ENCODE data around the gene UBAC1. TPM values are rescaled to one million over a fixed set of nuclear protein-coding genes. Genes with fewer than 3 reads are reported as not detected.

Gene UBAC1
- total RNA-seq, 1 experiment from 2014 or later, result 55.6 TPM

GRCh38 chr9:135998410-135999071 lies 37.4 kb upstream of the UBAC1 start:
- TF ChIP-seq JAZF1 (CRISPR knock-in tag; IDR thresholded peaks at IDR 0.05) (no peak), ZNF512 (CRISPR knock-in tag; IDR thresholded peaks at IDR 0.05; ENCODE audit: borderline replicate concordance) (no peak), NFYB (CRISPR knock-in tag; conservative IDR thresholded peaks at IDR 0.05; ENCODE audit: low read depth) (no peak), ATF2 (CRISPR knock-in tag; IDR thresholded peaks at IDR 0.05; ENCODE audit: borderline replicate concordance, low read depth) (no peak), SMAD3 (CRISPR knock-in tag; IDR thresholded peaks at IDR 0.05; ENCODE audit: borderline replicate concordance) (no peak), JUN (CRISPR knock-in tag; IDR thresholded peaks at IDR 0.05) (no peak), ETV6 (CRISPR knock-in tag; IDR thresholded peaks at IDR 0.05) (no peak), ZNF232 (CRISPR knock-in tag; IDR thresholded peaks at IDR 0.05) (no peak), TEAD1 (CRISPR knock-in tag; IDR thresholded peaks at IDR 0.05) (no peak)
- TF ChIP-seq, protein P1, sequence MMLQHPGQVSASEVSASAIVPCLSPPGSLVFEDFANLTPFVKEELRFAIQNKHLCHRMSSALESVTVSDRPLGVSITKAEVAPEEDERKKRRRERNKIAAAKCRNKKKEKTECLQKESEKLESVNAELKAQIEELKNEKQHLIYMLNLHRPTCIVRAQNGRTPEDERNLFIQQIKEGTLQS (CRISPR knock-in tag; conservative IDR thresholded peaks at IDR 0.05), result no peak
- TF ChIP-seq, protein P2, sequence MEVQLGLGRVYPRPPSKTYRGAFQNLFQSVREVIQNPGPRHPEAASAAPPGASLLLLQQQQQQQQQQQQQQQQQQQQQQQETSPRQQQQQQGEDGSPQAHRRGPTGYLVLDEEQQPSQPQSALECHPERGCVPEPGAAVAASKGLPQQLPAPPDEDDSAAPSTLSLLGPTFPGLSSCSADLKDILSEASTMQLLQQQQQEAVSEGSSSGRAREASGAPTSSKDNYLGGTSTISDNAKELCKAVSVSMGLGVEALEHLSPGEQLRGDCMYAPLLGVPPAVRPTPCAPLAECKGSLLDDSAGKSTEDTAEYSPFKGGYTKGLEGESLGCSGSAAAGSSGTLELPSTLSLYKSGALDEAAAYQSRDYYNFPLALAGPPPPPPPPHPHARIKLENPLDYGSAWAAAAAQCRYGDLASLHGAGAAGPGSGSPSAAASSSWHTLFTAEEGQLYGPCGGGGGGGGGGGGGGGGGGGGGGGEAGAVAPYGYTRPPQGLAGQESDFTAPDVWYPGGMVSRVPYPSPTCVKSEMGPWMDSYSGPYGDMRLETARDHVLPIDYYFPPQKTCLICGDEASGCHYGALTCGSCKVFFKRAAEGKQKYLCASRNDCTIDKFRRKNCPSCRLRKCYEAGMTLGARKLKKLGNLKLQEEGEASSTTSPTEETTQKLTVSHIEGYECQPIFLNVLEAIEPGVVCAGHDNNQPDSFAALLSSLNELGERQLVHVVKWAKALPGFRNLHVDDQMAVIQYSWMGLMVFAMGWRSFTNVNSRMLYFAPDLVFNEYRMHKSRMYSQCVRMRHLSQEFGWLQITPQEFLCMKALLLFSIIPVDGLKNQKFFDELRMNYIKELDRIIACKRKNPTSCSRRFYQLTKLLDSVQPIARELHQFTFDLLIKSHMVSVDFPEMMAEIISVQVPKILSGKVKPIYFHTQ (CRISPR knock-in tag; IDR thresholded peaks at IDR 0.05), result no peak
- ChIA-PET POLR2A (no interaction called here), CTCF (interaction anchor here (1.6 kb wide), 1 partner anchor 13 kb away, joined by 3 read pairs; no protein-coding TSS in a partner anchor)
- H3K9me3 Mint-ChIP-seq, result no peaks in the 10 kb centered on the region
- H3K27me3 Mint-ChIP-seq (ENCODE audit: low read depth), result no peaks in the 10 kb centered on the region
- peaks cover 12% of the 10 kb centered on the region for H3K4me1 Mint-ChIP-seq
- H3K4me3 Mint-ChIP-seq, result no peak overlapping the region
- H3K27ac Mint-ChIP-seq, result no peak overlapping the region
- DNase-seq (ENCODE audit: low spot score) (no peak), ATAC-seq (no peak)
- no peaks in the 10 kb centered on the region for H3K36me3 Mint-ChIP-seq

- H3K9me3 Mint-ChIP-seq, result no peaks in the 10 kb centered on the region
- no peak overlapping the region for H3K4me3 Mint-ChIP-seq
- H3K27me3 Mint-ChIP-seq (ENCODE audit: low read depth), result no peaks in the 10 kb centered on the region
- ChIA-PET POLR2A (no interaction called here), CTCF (interaction anchor here (1.6 kb wide), 1 partner anchor 13 kb away, joined by 3 read pairs; no protein-coding TSS in a partner anchor)
- H3K36me3 Mint-ChIP-seq, result no peaks in the 10 kb centered on the region
- TF ChIP-seq, protein P2 (CRISPR knock-in tag; IDR thresholded peaks at IDR 0.05), result no peak
- peaks cover 14% of the 10 kb centered on the region for H3K4me1 Mint-ChIP-seq
- DNase-seq (ENCODE audit: low spot score) (no peak), ATAC-seq (no peak)
- H3K27ac Mint-ChIP-seq, result no peak overlapping the region
Observed at GRCh38 chr9:135998016-135998380, 36.8 kb upstream of the UBAC1 start.

Data from WTC11 (cell line).